K562 (cell line): ENCODE results near the gene GPN1. TPM values are rescaled to one million over a fixed set of nuclear protein-coding genes. Genes with fewer than 3 reads are reported as not detected.

ENCODE experiments used
- BRD9 ChIP-seq: fragments of 450-650 bp; IDR thresholded peaks from 2 replicates; pipeline ENCODE4 v1.6.1; 2018; ENCODE audit warnings: low read depth; ENCODE audit not compliant: partially characterized antibody
- CHD4 ChIP-seq: fragments of 200-600 bp; sonication (generic); IDR thresholded peaks from 3 replicates; pipeline ENCODE4 v1.6.1; 2012; ENCODE audit warnings: low read depth, mild to moderate bottlenecking, mixed read lengths, low read length, inconsistent platforms; ENCODE audit not compliant: insufficient read depth, insufficient replicate concordance, poor library complexity, severe bottlenecking
- DNMT1 ChIP-seq: fragments of 450-650 bp; IDR thresholded peaks from 2 replicates; pipeline ENCODE4 v1.6.1; 2016; ENCODE audit warnings: antibody characterized with exemption, mild to moderate bottlenecking
- ETV6 ChIP-seq, 3 experiments: fragments of 150-350 bp in 1 of 3; sonication (generic) in 1 of 3; formaldehyde crosslinking in 1 of 3; IDR thresholded peaks; 2 replicates each; pipeline versions ENCODE4 v1.6.1 to v1.8.0; 2014 to 2022; ENCODE audit warnings: borderline replicate concordance in 2 of 3, low read depth in 2 of 3, antibody characterized with exemption in 1 of 3, low read length in 1 of 3, mild to moderate bottlenecking in 1 of 3, missing genetic modification reagents in 1 of 3
- FOXP1 ChIP-seq: sonication (generic); formaldehyde crosslinking; IDR thresholded peaks from 2 replicates; pipeline ENCODE4 v1.8.0; 2022; ENCODE audit warnings: mild to moderate bottlenecking, missing genetic modification reagents
- GABPA ChIP-seq: fragments of 200-800 bp; sonication (Bioruptor generic); conservative IDR thresholded peaks from 2 replicates; pipeline ENCODE4 v1.6.1; 2016; ENCODE audit warnings: low read depth, missing genetic modification characterization, missing compliant biosample characterization
- HNRNPL ChIP-seq: fragments of 200-400 bp; formaldehyde crosslinking; IDR thresholded peaks from 2 replicates; pipeline ENCODE4 v1.6.1; 2017; ENCODE audit warnings: low read depth, mild to moderate bottlenecking, low read length
- MBD2 ChIP-seq: sonication (generic); IDR thresholded peaks from 2 replicates; pipeline ENCODE4 v1.6.1; 2016; ENCODE audit warnings: low read depth, borderline replicate concordance
- NR2C1 ChIP-seq, 2 experiments: fragments of 450-650 bp; IDR thresholded peaks; 2 replicates each; pipeline ENCODE4 v1.6.1; 2017; ENCODE audit warnings: mild to moderate bottlenecking in 2 of 2, antibody characterized with exemption in 1 of 2, inconsistent platforms in 1 of 2, missing compliant biosample characterization in 1 of 2, missing genetic modification characterization in 1 of 2
- RBM25 ChIP-seq: fragments of 200-400 bp; formaldehyde crosslinking; IDR thresholded peaks from 2 replicates; pipeline ENCODE4 v1.6.1; 2018; ENCODE audit warnings: low read length, low read depth, moderate library complexity; ENCODE audit not compliant: severe bottlenecking
- SRF ChIP-seq, 2 experiments: fragments of 250-450, 450-650 bp in 1 of 2; sonication (Bioruptor Pico) in 1 of 2; sonication (generic) in 1 of 2; formaldehyde crosslinking; IDR thresholded peaks; 2 replicates each; pipeline versions ENCODE4 v1.5.0 to v1.5.1; 2020 to 2022; ENCODE audit warnings: mild to moderate bottlenecking in 1 of 2, missing genetic modification reagents in 1 of 2
- TSHZ1 ChIP-seq: fragments of 250-450 bp; sonication (Bioruptor Pico); IDR thresholded peaks from 2 replicates; pipeline ENCODE4 v1.4.0; 2020; ENCODE audit warnings: mild to moderate bottlenecking, moderate library complexity
- ZBTB1 ChIP-seq: sonication (generic); formaldehyde crosslinking; IDR thresholded peaks from 2 replicates; pipeline ENCODE4 v1.8.1; 2023; ENCODE audit warnings: missing genetic modification reagents, low read depth, mild to moderate bottlenecking, borderline replicate concordance
- ZBTB17 ChIP-seq: fragments of 450-650 bp; formaldehyde crosslinking; IDR thresholded peaks from 2 replicates; pipeline ENCODE4 v1.4.0; 2020; ENCODE audit warnings: mild to moderate bottlenecking
- ZBTB7A ChIP-seq: IDR thresholded peaks from 2 replicates; pipeline ENCODE4 v1.6.1; 2011; ENCODE audit warnings: low read depth, mild to moderate bottlenecking, low read length, moderate library complexity, borderline replicate concordance; ENCODE audit not compliant: control insufficient read depth
- ZNF121 ChIP-seq: sonication (generic); formaldehyde crosslinking; conservative IDR thresholded peaks from 2 replicates; pipeline ENCODE4 v1.8.0; 2022; ENCODE audit warnings: missing genetic modification reagents
- ZNF124 ChIP-seq: sonication (generic); formaldehyde crosslinking; IDR thresholded peaks from 2 replicates; pipeline ENCODE4 v1.8.1; 2022; ENCODE audit warnings: missing genetic modification reagents
- ZNF384 ChIP-seq: IDR thresholded peaks from 2 replicates; pipeline ENCODE4 v1.6.1; 2012; ENCODE audit warnings: low read depth, low read length, improper control_type of control experiment
- ZNF408 ChIP-seq: fragments of 250-450 bp; sonication (Bioruptor Pico); IDR thresholded peaks from 2 replicates; pipeline ENCODE4 v1.4.0; 2020; ENCODE audit warnings: low read depth, mild to moderate bottlenecking, moderate library complexity
- ZNF764 ChIP-seq: fragments of 250-450 bp; sonication (Bioruptor Pico); IDR thresholded peaks from 2 replicates; pipeline ENCODE4 v1.4.0; 2020; ENCODE audit warnings: low read depth, mild to moderate bottlenecking, moderate library complexity
- ZNF830 ChIP-seq: fragments of 250-450 bp; sonication (Bioruptor Pico); IDR thresholded peaks from 2 replicates; pipeline ENCODE4 v1.5.0; 2021; ENCODE audit warnings: mild to moderate bottlenecking
- polyA plus RNA-seq, 8 experiments: library from polyadenylated mRNA; depleted of rRNA in 4 of 8; stranded (reverse) in 5 of 8; unstranded in 3 of 8; fragments of >200 nt; fragmentation: Nextera tagmentation in 2 of 8; fragmentation: Illumina TruSeq in 1 of 8; extraction: Ambion mirVana in 2 of 8; extraction: Trizol in 1 of 8; gene quantifications; 2 replicates each; pipeline versions ENCODE4 v1.2.1 to v1.2.3, GENCODE V29; 2011 to 2014; ENCODE audit warnings: inconsistent platforms in 1 of 8, missing spikeins in 1 of 8
- total RNA-seq, 7 experiments: library from RNA; depleted of rRNA in 6 of 7; stranded (reverse); fragments of >200 nt in 6 of 7; fragmentation: Illumina TruSeq in 2 of 7; extraction: Trizol in 2 of 7; gene quantifications; 2 replicates each; pipeline versions ENCODE4 v1.2.1 to v1.2.3, GENCODE V29; 2011 to 2021; ENCODE audit warnings: low replicate concordance in 1 of 7
- TF ChIP-seq, protein P1 (sequence below): sonication (generic); formaldehyde crosslinking; IDR thresholded peaks from 2 replicates; pipeline ENCODE4 v1.8.0; 2023; ENCODE audit warnings: mild to moderate bottlenecking, missing genetic modification reagents

GPN1 gene
- total and polyA plus RNA-seq, 9 of the 15 experiments (the other 6 are each of a cell fraction or from before 2014, with no cell fraction given), result 23.4 to 171 (median 48.2) TPM

DNA sequence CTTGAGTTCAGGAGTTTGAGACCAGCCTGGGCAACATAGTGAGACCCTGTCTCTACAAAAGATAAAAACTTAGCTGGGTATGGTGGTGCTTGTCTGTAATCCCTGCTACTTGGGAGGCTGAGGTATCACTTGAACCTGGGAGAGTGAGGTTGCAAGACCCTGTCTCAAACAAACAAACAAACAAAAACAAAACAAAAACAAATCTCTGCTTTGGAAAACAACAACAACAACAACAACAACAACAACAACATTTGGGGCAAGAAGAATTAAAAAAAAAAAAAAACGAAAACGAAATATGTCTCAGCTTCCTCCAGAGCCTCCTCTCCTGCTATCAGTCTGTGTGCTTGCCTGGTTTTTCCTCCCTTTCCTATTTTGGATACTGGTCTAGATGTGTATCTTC is 51.7 kb downstream of the GPN1 start (continued):
- TF ChIP-seq, protein P1, sequence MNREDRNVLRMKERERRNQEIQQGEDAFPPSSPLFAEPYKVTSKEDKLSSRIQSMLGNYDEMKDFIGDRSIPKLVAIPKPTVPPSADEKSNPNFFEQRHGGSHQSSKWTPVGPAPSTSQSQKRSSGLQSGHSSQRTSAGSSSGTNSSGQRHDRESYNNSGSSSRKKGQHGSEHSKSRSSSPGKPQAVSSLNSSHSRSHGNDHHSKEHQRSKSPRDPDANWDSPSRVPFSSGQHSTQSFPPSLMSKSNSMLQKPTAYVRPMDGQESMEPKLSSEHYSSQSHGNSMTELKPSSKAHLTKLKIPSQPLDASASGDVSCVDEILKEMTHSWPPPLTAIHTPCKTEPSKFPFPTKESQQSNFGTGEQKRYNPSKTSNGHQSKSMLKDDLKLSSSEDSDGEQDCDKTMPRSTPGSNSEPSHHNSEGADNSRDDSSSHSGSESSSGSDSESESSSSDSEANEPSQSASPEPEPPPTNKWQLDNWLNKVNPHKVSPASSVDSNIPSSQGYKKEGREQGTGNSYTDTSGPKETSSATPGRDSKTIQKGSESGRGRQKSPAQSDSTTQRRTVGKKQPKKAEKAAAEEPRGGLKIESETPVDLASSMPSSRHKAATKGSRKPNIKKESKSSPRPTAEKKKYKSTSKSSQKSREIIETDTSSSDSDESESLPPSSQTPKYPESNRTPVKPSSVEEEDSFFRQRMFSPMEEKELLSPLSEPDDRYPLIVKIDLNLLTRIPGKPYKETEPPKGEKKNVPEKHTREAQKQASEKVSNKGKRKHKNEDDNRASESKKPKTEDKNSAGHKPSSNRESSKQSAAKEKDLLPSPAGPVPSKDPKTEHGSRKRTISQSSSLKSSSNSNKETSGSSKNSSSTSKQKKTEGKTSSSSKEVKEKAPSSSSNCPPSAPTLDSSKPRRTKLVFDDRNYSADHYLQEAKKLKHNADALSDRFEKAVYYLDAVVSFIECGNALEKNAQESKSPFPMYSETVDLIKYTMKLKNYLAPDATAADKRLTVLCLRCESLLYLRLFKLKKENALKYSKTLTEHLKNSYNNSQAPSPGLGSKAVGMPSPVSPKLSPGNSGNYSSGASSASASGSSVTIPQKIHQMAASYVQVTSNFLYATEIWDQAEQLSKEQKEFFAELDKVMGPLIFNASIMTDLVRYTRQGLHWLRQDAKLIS, result no peak
- TF ChIP-seq SRF (CRISPR knock-in tag; IDR thresholded peaks at IDR 0.05) (no peak), ETV6 (IDR thresholded peaks at IDR 0.05; ENCODE audit: borderline replicate concordance in 1 of 2, low read depth in 2 of 2, low read length in 1 of 2) (no peak), ETV6 (CRISPR knock-in tag; IDR thresholded peaks at IDR 0.05; ENCODE audit: borderline replicate concordance) (no peak), ZBTB1 (CRISPR knock-in tag) (no peak), ZNF121 (CRISPR knock-in tag) (peak; percentile 85), ZNF408 (CRISPR knock-in tag) (no peak), CHD4 (no peak), ZNF384 (no peak), DNMT1 (no peak), ZNF124 (no peak), ZBTB7A (no peak), TSHZ1 (CRISPR knock-in tag) (no peak), ZBTB17 (CRISPR knock-in tag) (no peak), FOXP1 (CRISPR knock-in tag) (peak; percentile 92; the same call in 1 of the 2 replicates), ZNF764 (no peak), ZNF830 (CRISPR knock-in tag) (no peak), GABPA (tag) (no peak), MBD2 (no peak), NR2C1 (IDR thresholded peaks at IDR 0.05) (no peak), NR2C1 (tag; IDR thresholded peaks at IDR 0.05) (no peak), HNRNPL (no peak), RBM25 (peak; percentile 11), BRD9 (no peak)
